PC-9 (cell line): ENCODE data around the gene GRP. TPM values are rescaled to one million over a fixed set of nuclear protein-coding genes. Genes with fewer than 3 reads are reported as not detected.

Source experiments
- BruUV-seq: library from RNA; stranded (reverse); fragments of 400-500 nt; replicated peaks from 2 replicates; lab custom pipeline; 2021; lab: Mats Ljungman, UMichigan
- CTCF ChIA-PET: fragments of 300-600 bp; sonication (Branson Sonifier 250); formaldehyde crosslinking; loops from one replicate; lab custom pipeline; 2022; ENCODE audit warnings: antibody characterized with exemption; lab: Charles Lee
- POLR2A ChIA-PET: fragments of 300-600 bp; sonication (Branson Sonifier 250); formaldehyde crosslinking; loops from one replicate; lab custom pipeline; 2022; ENCODE audit warnings: antibody characterized with exemption; ENCODE audit not compliant: unreplicated experiment; lab: Charles Lee
- DNase-seq, 2 experiments: peaks; one replicate each; pipeline versions ENCODE4 v3.0.0 to v3.0.0-alpha.2; 2015 to 2022; ENCODE audit warnings: mixed read lengths in 1 of 2
- H2AFZ ChIP-seq: fragments of 200-600 bp; sonication (generic); 2 replicates; pipeline ENCODE4 v1.8.1; 2017; ENCODE audit warnings: antibody characterized with exemption
- H3F3A ChIP-seq: fragments of 200-600 bp; sonication (generic); 2 replicates; pipeline ENCODE4 v1.8.1; 2017; ENCODE audit warnings: antibody characterized with exemption, mild to moderate bottlenecking, low read depth; ENCODE audit not compliant: insufficient read depth
- H3K27ac ChIP-seq: fragments of 200-600 bp; sonication (generic); 2 replicates; pipeline ENCODE4 v1.6.1; 2016; ENCODE audit warnings: mixed run types
- H3K27me3 ChIP-seq: fragments of 200-600 bp; sonication (generic); 2 replicates; pipeline ENCODE4 v1.6.1; 2016; ENCODE audit warnings: low read depth, mixed run types; ENCODE audit not compliant: insufficient read depth
- H3K36me3 ChIP-seq: fragments of 200-600 bp; sonication (generic); 2 replicates; pipeline ENCODE4 v1.6.1; 2016; ENCODE audit warnings: low read depth, mixed run types
- H3K4me1 ChIP-seq: fragments of 200-600 bp; sonication (generic); replicated peaks from 2 replicates; pipeline ENCODE4 v1.6.1; 2016; ENCODE audit warnings: mixed run types; ENCODE audit not compliant: insufficient read depth
- H3K4me2 ChIP-seq: fragments of 200-600 bp; sonication (generic); 2 replicates; pipeline ENCODE4 v1.6.1; 2017; ENCODE audit warnings: mixed run types
- H3K4me3 ChIP-seq: fragments of 200-600 bp; sonication (generic); 2 replicates; pipeline ENCODE4 v1.6.1; 2016; ENCODE audit warnings: mixed run types
- H3K79me2 ChIP-seq: fragments of 200-600 bp; sonication (generic); 2 replicates; pipeline ENCODE4 v1.6.1; 2017; ENCODE audit warnings: low read depth, mixed run types
- H3K9me2 ChIP-seq: fragments of 200-600 bp; sonication (generic); 2 replicates; pipeline ENCODE4 v1.8.1; 2017; ENCODE audit warnings: mild to moderate bottlenecking; ENCODE audit not compliant: insufficient read depth
- H3K9me3 ChIP-seq: fragments of 200-600 bp; sonication (generic); 2 replicates; pipeline ENCODE4 v1.8.1; 2016; ENCODE audit warnings: low read depth; ENCODE audit not compliant: insufficient read depth
- H4K20me1 ChIP-seq: fragments of 200-600 bp; sonication (generic); 2 replicates; pipeline ENCODE4 v1.8.1; 2017; ENCODE audit not compliant: insufficient read depth
- CTCF ChIP-seq: fragments of 200-600 bp; sonication (generic); conservative IDR thresholded peaks from 2 replicates; pipeline ENCODE4 v1.6.1; 2017; ENCODE audit warnings: mixed run types, antibody characterized with exemption, mild to moderate bottlenecking, moderate library complexity
- EZH2 ChIP-seq: fragments of 200-600 bp; sonication (generic); IDR thresholded peaks from 2 replicates; pipeline ENCODE4 v1.8.0; 2017; ENCODE audit warnings: antibody characterized with exemption, low read depth
- intact Hi-C: fragments of 100-400 bp; cut with micrococcal nuclease; formaldehyde crosslinking; loops from one replicate; pipeline ENCODE4 v1.10.0; 2022; ENCODE audit not compliant: unreplicated experiment
- total RNA-seq: library from RNA; stranded (reverse); gene quantifications from 2 replicates; pipeline ENCODE4 v1.2.3, GENCODE V29; 2021

The GRP gene
- total RNA-seq, 1 experiment from 2014 or later: not detected

- H3K4me3 ChIP-seq: no peak overlapping the region
- no peaks in the 10 kb centered on the region for H3K9me3 ChIP-seq
- no peaks in the 10 kb centered on the region for H3K36me3 ChIP-seq
- POLR2A ChIA-PET: no interaction called here
- H3K4me1 ChIP-seq: no peaks in the 10 kb centered on the region
- TF ChIP-seq CTCF: no peak
- TF ChIP-seq EZH2: no peak
- no peaks in the 10 kb centered on the region for H4K20me1 ChIP-seq
- no peaks in the 10 kb centered on the region for H3F3A ChIP-seq
- BruUV-seq: no TSS peak
- H3K9me2 ChIP-seq: no peaks in the 10 kb centered on the region
- CTCF ChIA-PET: no interaction called here
- no peak overlapping the region for H3K27ac ChIP-seq
- no peak for DNase-seq
- intact Hi-C loops: no loop called here
- H2AFZ ChIP-seq: no peak overlapping the region
- no peaks in the 10 kb centered on the region for H3K79me2 ChIP-seq
- no peaks in the 10 kb centered on the region; the same call in 1 of the 2 replicates for H3K27me3 ChIP-seq
- H3K4me2 ChIP-seq: no peak overlapping the region
Measured at GRCh38 chr18:59266886-59267502, 47.0 kb downstream of the GRP start.

GRCh38 chr18:59267503-59268126, 47.7 kb downstream of the GRP start:
- H3K4me3 ChIP-seq: no peak overlapping the region
- CTCF ChIA-PET: no interaction called here
- DNase-seq: no peak

GRCh38 chr18:59268127-59268720, 48.3 kb downstream of the GRP start:
- Histone ChIP-seq H3K4me3 (no peak overlapping the region), H3K27me3 (no peaks in the 10 kb centered on the region; the same call in 1 of the 2 replicates), H3F3A (no peaks in the 10 kb centered on the region), H3K9me3 (no peaks in the 10 kb centered on the region), H3K27ac (no peak overlapping the region), H3K79me2 (no peaks in the 10 kb centered on the region), H3K4me2 (no peak overlapping the region), H4K20me1 (no peaks in the 10 kb centered on the region), H3K36me3 (no peaks in the 10 kb centered on the region), H3K9me2 (no peaks in the 10 kb centered on the region), H2AFZ (no peak overlapping the region), H3K4me1 (no peaks in the 10 kb centered on the region)
- BruUV-seq: no TSS peak
- TF ChIP-seq EZH2: no peak
- no peak for TF ChIP-seq CTCF
- CTCF ChIA-PET: no interaction called here
- DNase-seq: no peak
- POLR2A ChIA-PET: no interaction called here
- intact Hi-C loops: no loop called here

More at GRCh38 chr18:59267503-59268126, 47.7 kb downstream of the GRP start:
- Histone ChIP-seq H3K27ac (no peak overlapping the region), H3K4me2 (no peak overlapping the region), H4K20me1 (no peaks in the 10 kb centered on the region), H3K27me3 (no peaks in the 10 kb centered on the region; the same call in 1 of the 2 replicates), H3K36me3 (no peaks in the 10 kb centered on the region), H2AFZ (no peak overlapping the region), H3K79me2 (no peaks in the 10 kb centered on the region), H3K9me3 (no peaks in the 10 kb centered on the region), H3K9me2 (no peaks in the 10 kb centered on the region), H3F3A (no peaks in the 10 kb centered on the region), H3K4me1 (no peaks in the 10 kb centered on the region)
- POLR2A ChIA-PET: no interaction called here
- BruUV-seq: no TSS peak
- intact Hi-C loops: no loop called here
- no peak for TF ChIP-seq CTCF
- TF ChIP-seq EZH2: no peak
